Neural cell (in vitro differentiated cells): ENCODE results near the gene SVOP.

Experiments
- EP300 ChIP-seq: fragments of 450-650 bp; conservative IDR thresholded peaks from 2 replicates; pipeline ENCODE4 v1.6.1; 2014; ENCODE audit warnings: antibody characterized with exemption, mild to moderate bottlenecking, moderate library complexity; ENCODE audit not compliant: poor library complexity, severe bottlenecking
- EZH2 ChIP-seq: fragments of 200-600, 300-800 bp; shearing (Covaris generic), sonication (generic); IDR thresholded peaks from 2 replicates; pipeline ENCODE4 v1.6.1; 2014; ENCODE audit warnings: antibody characterized with exemption, low read length, borderline replicate concordance, mild to moderate bottlenecking; ENCODE audit not compliant: insufficient read depth, poor library complexity, severe bottlenecking
- POLR2AphosphoS5 ChIP-seq: IDR thresholded peaks from 2 replicates; pipeline ENCODE4 v1.6.1; 2012
- RAD21 ChIP-seq: fragments of 450-650 bp; conservative IDR thresholded peaks from 2 replicates; pipeline ENCODE4 v1.6.1; 2014; ENCODE audit warnings: antibody characterized with exemption, mild to moderate bottlenecking, moderate library complexity
- SMC3 ChIP-seq: fragments of 450-650 bp; conservative IDR thresholded peaks from 2 replicates; pipeline ENCODE4 v1.6.1; 2014; ENCODE audit warnings: antibody characterized with exemption, mild to moderate bottlenecking, moderate library complexity; ENCODE audit not compliant: poor library complexity
- TAF1 ChIP-seq: IDR thresholded peaks from 2 replicates; pipeline ENCODE4 v1.6.1; 2012; ENCODE audit warnings: low read depth
- TF ChIP-seq, protein P1 (sequence below): IDR thresholded peaks from 2 replicates; pipeline ENCODE4 v1.6.1; 2012; ENCODE audit warnings: borderline replicate concordance
- TF ChIP-seq, protein P2 (sequence below): fragments of 450-650 bp; IDR thresholded peaks from 2 replicates; pipeline ENCODE4 v1.5.1; 2014; ENCODE audit warnings: antibody characterized with exemption, mild to moderate bottlenecking, moderate library complexity; ENCODE audit not compliant: poor library complexity, severe bottlenecking

DNA sequence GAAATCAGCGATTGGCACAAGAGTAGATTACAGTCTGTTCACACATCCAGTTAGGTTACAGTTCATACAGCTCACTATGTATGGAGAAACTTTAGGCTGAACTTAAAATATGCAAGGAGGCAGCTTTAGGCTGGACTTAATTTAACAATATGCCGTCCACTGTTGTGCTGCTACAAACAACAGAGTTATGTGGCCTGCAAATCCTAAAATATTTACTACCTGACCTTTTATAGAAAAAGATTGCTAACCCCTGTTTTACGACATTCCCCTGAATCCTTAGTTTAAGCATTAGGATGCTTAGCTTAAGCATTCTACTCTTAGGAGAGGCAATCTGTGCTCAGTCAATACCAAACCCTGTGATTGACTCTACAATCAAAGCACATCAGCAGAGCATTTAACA lies 90.1 kb downstream of the SVOP start:
- TF ChIP-seq POLR2AphosphoS5 = no peak
- TF ChIP-seq, protein P1, sequence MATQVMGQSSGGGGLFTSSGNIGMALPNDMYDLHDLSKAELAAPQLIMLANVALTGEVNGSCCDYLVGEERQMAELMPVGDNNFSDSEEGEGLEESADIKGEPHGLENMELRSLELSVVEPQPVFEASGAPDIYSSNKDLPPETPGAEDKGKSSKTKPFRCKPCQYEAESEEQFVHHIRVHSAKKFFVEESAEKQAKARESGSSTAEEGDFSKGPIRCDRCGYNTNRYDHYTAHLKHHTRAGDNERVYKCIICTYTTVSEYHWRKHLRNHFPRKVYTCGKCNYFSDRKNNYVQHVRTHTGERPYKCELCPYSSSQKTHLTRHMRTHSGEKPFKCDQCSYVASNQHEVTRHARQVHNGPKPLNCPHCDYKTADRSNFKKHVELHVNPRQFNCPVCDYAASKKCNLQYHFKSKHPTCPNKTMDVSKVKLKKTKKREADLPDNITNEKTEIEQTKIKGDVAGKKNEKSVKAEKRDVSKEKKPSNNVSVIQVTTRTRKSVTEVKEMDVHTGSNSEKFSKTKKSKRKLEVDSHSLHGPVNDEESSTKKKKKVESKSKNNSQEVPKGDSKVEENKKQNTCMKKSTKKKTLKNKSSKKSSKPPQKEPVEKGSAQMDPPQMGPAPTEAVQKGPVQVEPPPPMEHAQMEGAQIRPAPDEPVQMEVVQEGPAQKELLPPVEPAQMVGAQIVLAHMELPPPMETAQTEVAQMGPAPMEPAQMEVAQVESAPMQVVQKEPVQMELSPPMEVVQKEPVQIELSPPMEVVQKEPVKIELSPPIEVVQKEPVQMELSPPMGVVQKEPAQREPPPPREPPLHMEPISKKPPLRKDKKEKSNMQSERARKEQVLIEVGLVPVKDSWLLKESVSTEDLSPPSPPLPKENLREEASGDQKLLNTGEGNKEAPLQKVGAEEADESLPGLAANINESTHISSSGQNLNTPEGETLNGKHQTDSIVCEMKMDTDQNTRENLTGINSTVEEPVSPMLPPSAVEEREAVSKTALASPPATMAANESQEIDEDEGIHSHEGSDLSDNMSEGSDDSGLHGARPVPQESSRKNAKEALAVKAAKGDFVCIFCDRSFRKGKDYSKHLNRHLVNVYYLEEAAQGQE = no peak
- TF ChIP-seq EP300 = no peak
- TF ChIP-seq, protein P2, sequence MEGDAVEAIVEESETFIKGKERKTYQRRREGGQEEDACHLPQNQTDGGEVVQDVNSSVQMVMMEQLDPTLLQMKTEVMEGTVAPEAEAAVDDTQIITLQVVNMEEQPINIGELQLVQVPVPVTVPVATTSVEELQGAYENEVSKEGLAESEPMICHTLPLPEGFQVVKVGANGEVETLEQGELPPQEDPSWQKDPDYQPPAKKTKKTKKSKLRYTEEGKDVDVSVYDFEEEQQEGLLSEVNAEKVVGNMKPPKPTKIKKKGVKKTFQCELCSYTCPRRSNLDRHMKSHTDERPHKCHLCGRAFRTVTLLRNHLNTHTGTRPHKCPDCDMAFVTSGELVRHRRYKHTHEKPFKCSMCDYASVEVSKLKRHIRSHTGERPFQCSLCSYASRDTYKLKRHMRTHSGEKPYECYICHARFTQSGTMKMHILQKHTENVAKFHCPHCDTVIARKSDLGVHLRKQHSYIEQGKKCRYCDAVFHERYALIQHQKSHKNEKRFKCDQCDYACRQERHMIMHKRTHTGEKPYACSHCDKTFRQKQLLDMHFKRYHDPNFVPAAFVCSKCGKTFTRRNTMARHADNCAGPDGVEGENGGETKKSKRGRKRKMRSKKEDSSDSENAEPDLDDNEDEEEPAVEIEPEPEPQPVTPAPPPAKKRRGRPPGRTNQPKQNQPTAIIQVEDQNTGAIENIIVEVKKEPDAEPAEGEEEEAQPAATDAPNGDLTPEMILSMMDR = no peak
- TF ChIP-seq EZH2 = no peak
- no peak for TF ChIP-seq RAD21
- TF ChIP-seq TAF1 = no peak
- no peak for TF ChIP-seq SMC3
